ENCODE results near the gene OR52B4.
"Not testable (repeated sequence)": the region's sequence is repeated elsewhere in the genome, so short reads cannot be mapped to it uniquely, and the experiment has no call there.

OR52B4 gene

DNA sequence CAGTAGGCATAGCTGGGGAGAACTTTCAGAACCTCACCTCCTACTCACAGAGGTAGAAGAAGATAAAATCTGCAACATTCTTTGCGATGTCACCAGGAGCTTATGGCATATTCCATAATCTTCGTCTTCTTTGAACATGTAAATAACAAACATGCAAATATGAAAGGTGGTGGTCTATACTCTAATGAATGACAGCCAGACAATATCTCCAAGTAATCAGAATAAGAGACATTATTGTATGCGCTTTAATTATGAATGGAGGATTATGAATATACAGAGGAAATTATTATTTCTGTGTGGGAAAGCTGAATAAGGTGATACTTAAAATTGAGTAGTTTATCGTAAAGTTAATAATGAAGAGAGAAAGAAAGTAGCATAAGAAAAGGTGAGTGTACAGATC lies at the start of gene OR52B4:
TSS of gene OR52B4 (minus strand) at position 101 of the 400 bp plus-strand sequence. CDS start at position 10, 91 bp downstream.
- Histone ChIP-seq H3K9ac (no peak within 1 kb of the TSS), H3K4me1 (ENCODE audit: low read depth, poor library complexity, severe bottlenecking) (no peaks in the 10 kb centered on the region), H3K36me3 (ENCODE audit: insufficient read depth) (no peaks in the 10 kb centered on the region), H3K4me2 (no peak within 1 kb of the TSS), H4K20me1 (ENCODE audit: insufficient read depth) (no peaks in the 10 kb centered on the region), H3K4me3 (IDR thresholded peaks at IDR 0.05; ENCODE audit: insufficient read depth, low read depth, low read length) (no peak within 1 kb of the TSS), H3K27ac (no peak within 1 kb of the TSS), H3K79me2 (ENCODE audit: insufficient read depth, low read depth) (no peaks in the 10 kb centered on the region), H3K27me3 (ENCODE audit: insufficient read depth, low read depth) (no peaks in the 10 kb centered on the region; the same call in 1 of the 2 replicates), H2AFZ (ENCODE audit: low read depth) (no peak within 1 kb of the TSS)
- TF ChIP-seq, protein P1, sequence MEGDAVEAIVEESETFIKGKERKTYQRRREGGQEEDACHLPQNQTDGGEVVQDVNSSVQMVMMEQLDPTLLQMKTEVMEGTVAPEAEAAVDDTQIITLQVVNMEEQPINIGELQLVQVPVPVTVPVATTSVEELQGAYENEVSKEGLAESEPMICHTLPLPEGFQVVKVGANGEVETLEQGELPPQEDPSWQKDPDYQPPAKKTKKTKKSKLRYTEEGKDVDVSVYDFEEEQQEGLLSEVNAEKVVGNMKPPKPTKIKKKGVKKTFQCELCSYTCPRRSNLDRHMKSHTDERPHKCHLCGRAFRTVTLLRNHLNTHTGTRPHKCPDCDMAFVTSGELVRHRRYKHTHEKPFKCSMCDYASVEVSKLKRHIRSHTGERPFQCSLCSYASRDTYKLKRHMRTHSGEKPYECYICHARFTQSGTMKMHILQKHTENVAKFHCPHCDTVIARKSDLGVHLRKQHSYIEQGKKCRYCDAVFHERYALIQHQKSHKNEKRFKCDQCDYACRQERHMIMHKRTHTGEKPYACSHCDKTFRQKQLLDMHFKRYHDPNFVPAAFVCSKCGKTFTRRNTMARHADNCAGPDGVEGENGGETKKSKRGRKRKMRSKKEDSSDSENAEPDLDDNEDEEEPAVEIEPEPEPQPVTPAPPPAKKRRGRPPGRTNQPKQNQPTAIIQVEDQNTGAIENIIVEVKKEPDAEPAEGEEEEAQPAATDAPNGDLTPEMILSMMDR (conservative IDR thresholded peaks at IDR 0.05; ENCODE audit: low read depth, low read length) = no peak

DNA sequence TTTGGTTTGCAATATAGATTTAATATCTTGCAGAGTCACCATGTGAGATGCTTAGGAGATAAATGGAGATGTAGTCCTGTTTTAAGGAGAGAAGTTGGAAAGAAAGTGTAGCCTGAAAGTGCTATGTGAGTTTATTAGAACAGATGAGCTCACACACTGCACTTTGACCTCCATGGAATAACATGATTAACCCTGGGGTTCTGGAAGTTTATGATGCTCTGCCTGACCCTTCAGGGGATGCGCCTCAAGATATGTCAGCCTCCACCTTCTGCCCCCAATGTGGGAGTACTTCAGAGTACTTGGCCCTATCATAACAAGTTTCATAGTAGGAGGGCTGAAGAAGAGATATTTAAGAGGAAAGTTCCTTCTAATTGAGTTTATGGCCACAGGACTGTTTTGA lies 48.6 kb upstream of the OR52B4 start:
- Histone ChIP-seq H3K79me2 (ENCODE audit: insufficient read depth, low read depth) (no peaks in the 10 kb centered on the region), H3K27me3 (ENCODE audit: insufficient read depth, low read depth) (no peaks in the 10 kb centered on the region), H3K4me1 (ENCODE audit: low read depth, poor library complexity, severe bottlenecking) (no peaks in the 10 kb centered on the region), H3K9ac (no peak overlapping the region), H3K36me3 (ENCODE audit: insufficient read depth) (no peaks in the 10 kb centered on the region), H3K4me3 (IDR thresholded peaks at IDR 0.05; ENCODE audit: insufficient read depth, low read depth, low read length) (no peak overlapping the region), H3K4me2 (no peak overlapping the region), H2AFZ (ENCODE audit: low read depth) (no peak overlapping the region), H4K20me1 (ENCODE audit: insufficient read depth) (no peaks in the 10 kb centered on the region), H3K27ac (no peak overlapping the region)
- TF ChIP-seq, protein P1 (conservative IDR thresholded peaks at IDR 0.05; ENCODE audit: low read depth, low read length) = no peak

DNA sequence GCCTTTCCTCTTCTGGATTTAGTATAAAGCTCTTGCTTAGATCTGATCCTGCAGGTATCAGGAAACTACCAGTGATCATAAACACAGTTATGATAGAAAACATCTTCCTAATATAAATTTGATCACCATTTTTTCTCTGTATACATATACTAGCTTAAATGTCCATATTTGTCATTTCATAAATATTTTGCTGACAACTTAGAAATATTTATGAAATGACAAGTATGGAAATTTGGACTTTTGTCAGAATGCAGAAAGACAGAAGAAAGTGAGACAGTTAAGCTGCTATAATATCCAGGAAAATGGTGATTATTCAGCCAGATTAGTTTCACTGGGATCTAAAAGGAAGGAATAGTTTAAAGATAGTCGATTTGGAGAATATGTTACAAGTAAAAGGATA lies 48.1 kb upstream of the OR52B4 start:
- H3K79me2 ChIP-seq (ENCODE audit: insufficient read depth, low read depth) = no peaks in the 10 kb centered on the region
- no peak overlapping the region for H3K4me2 ChIP-seq
- H3K4me1 ChIP-seq (ENCODE audit: low read depth, poor library complexity, severe bottlenecking) = no peaks in the 10 kb centered on the region
- H3K4me3 ChIP-seq (IDR thresholded peaks at IDR 0.05; ENCODE audit: insufficient read depth, low read depth, low read length) = no peak overlapping the region
- no peak overlapping the region for H3K27ac ChIP-seq
- no peaks in the 10 kb centered on the region for H4K20me1 ChIP-seq (ENCODE audit: insufficient read depth)
- H3K9ac ChIP-seq = no peak overlapping the region
- H2AFZ ChIP-seq (ENCODE audit: low read depth) = no peak overlapping the region
- no peaks in the 10 kb centered on the region for H3K36me3 ChIP-seq (ENCODE audit: insufficient read depth)
- TF ChIP-seq, protein P1 (conservative IDR thresholded peaks at IDR 0.05; ENCODE audit: low read depth, low read length) = no peak
- H3K27me3 ChIP-seq (ENCODE audit: insufficient read depth, low read depth) = no peaks in the 10 kb centered on the region

DNA sequence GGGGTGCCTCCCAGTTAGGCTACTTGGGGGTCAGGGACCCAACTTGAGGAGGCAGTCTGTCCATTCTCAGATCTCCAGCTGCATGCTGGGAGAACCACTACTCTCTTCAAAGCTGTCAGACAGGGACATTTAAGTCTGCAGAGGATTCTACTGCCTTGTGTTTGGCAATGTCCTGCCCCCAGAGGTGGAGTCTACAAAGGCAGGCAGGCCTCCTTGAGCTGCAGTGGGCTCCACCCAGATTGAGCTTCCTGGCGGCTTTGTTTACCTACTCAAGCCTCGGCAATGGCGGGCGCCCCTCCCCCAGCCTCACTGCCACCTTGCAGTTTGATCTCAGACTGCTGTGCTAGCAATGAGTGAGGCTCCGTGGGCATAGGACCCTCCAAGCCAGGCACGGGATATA lies 38.0 kb upstream of the OR52B4 start:
- H3K4me1 ChIP-seq (ENCODE audit: low read depth, poor library complexity, severe bottlenecking); H2AFZ ChIP-seq (ENCODE audit: low read depth); H3K79me2 ChIP-seq (ENCODE audit: insufficient read depth, low read depth); H3K36me3 ChIP-seq (ENCODE audit: insufficient read depth); H4K20me1 ChIP-seq (ENCODE audit: insufficient read depth); H3K4me2 ChIP-seq; H3K9ac ChIP-seq; H3K27me3 ChIP-seq (ENCODE audit: insufficient read depth, low read depth); H3K4me3 ChIP-seq (IDR thresholded peaks at IDR 0.05; ENCODE audit: insufficient read depth, low read depth, low read length); H3K27ac ChIP-seq: not testable (repeated sequence)

DNA sequence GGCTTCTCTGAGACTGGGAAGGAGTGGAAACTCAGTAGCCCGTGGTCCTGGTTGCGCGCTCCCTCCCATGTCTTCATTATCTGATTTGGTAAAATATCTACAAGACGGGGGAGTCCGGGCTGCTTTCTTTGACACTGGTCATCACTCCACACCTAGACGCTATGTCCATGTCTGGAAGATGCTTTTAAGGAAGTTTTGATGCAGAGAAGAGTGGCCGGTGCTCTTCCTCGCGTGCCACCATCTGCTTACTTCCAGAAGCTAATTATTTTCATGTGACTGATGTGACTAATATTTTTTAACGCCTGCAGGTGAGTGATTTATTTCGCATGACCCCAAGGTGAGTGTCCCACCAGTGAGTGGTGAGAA lies 25.7 kb upstream of the OR52B4 start:
- Histone ChIP-seq H3K36me3 (ENCODE audit: insufficient read depth) (no peaks in the 10 kb centered on the region), H3K27me3 (ENCODE audit: insufficient read depth, low read depth) (no peaks in the 10 kb centered on the region), H3K4me3 (IDR thresholded peaks at IDR 0.05; ENCODE audit: insufficient read depth, low read depth, low read length) (no peak overlapping the region), H3K4me2 (peak overlapping the region; percentile 48; the same call in 1 of the 2 replicates), H2AFZ (ENCODE audit: low read depth) (peak overlapping the region; percentile 77; the same call in 1 of the 2 replicates), H3K79me2 (ENCODE audit: insufficient read depth, low read depth) (no peaks in the 10 kb centered on the region), H4K20me1 (ENCODE audit: insufficient read depth) (no peaks in the 10 kb centered on the region), H3K4me1 (ENCODE audit: low read depth, poor library complexity, severe bottlenecking) (peaks cover 11% of the 10 kb centered on the region), H3K9ac (no peak overlapping the region), H3K27ac (no peak overlapping the region)
- TF ChIP-seq, protein P1 (conservative IDR thresholded peaks at IDR 0.05; ENCODE audit: low read depth, low read length) = no peak
